GM23338 (cell line): ENCODE measurements around the gene CEP55. TPM values are rescaled to one million over a fixed set of nuclear protein-coding genes. Genes with fewer than 3 reads are reported as not detected.

Source experiments
- ATAC-seq: fragments of 200-7000 bp; cut with Tn5 transposase; 3 replicates; pipeline ENCODE4 v1.9.1; 2020
- DNase-seq: peaks from one replicate; pipeline ENCODE4 v3.0.0-alpha.2; 2015; ENCODE audit warnings: low spot score
- H2AFZ ChIP-seq: fragments of 200-600 bp; sonication (generic); 2 replicates; pipeline ENCODE4 v1.8.0; 2016; ENCODE audit warnings: antibody characterized with exemption, mild to moderate bottlenecking, moderate library complexity
- H3F3A ChIP-seq: fragments of 200-600 bp; sonication (generic); replicated peaks from 2 replicates; pipeline ENCODE4 v1.8.0; 2017; ENCODE audit warnings: antibody characterized with exemption, mixed run types, low read depth
- H3K27ac ChIP-seq: fragments of 200-600 bp; sonication (generic); 2 replicates; pipeline ENCODE4 v1.6.1; 2016; ENCODE audit warnings: low read depth
- H3K27me3 ChIP-seq: fragments of 200-600 bp; sonication (generic); 2 replicates; pipeline ENCODE4 v1.8.0; 2016; ENCODE audit warnings: mild to moderate bottlenecking, mixed run types, moderate library complexity; ENCODE audit not compliant: insufficient read depth
- H3K36me3 ChIP-seq: fragments of 200-600 bp; sonication (generic); 2 replicates; pipeline ENCODE4 v1.8.0; 2016; ENCODE audit warnings: mild to moderate bottlenecking; ENCODE audit not compliant: insufficient read depth
- H3K4me1 ChIP-seq: fragments of 200-600 bp; sonication (generic); 2 replicates; pipeline ENCODE4 v1.8.0; 2016; ENCODE audit warnings: mild to moderate bottlenecking, moderate library complexity; ENCODE audit not compliant: insufficient read depth
- H3K4me2 ChIP-seq: fragments of 200-600 bp; sonication (generic); 2 replicates; pipeline ENCODE4 v1.7.1; 2017; ENCODE audit warnings: mixed run types
- H3K4me3 ChIP-seq: fragments of 200-600 bp; sonication (generic); 2 replicates; pipeline ENCODE4 v1.6.1; 2016; ENCODE audit warnings: mixed run types
- H3K79me2 ChIP-seq: fragments of 200-600 bp; sonication (generic); replicated peaks from 2 replicates; pipeline ENCODE4 v1.8.0; 2017; ENCODE audit warnings: mild to moderate bottlenecking; ENCODE audit not compliant: insufficient read depth
- H3K9me2 ChIP-seq: fragments of 200-600 bp; sonication (generic); 2 replicates; pipeline ENCODE4 v1.8.0; 2017; ENCODE audit not compliant: insufficient read depth
- H4K20me1 ChIP-seq: fragments of 200-600 bp; sonication (generic); replicated peaks from 2 replicates; pipeline ENCODE4 v1.8.0; 2017; ENCODE audit warnings: mild to moderate bottlenecking; ENCODE audit not compliant: insufficient read depth
- H3K27ac Mint-ChIP-seq: 2 replicates; pipeline ENCODE4 v1.8.0; 2020; ENCODE audit warnings: inconsistent platforms, mild to moderate bottlenecking, moderate library complexity, mixed read lengths
- H3K27me3 Mint-ChIP-seq: 3 replicates; pipeline ENCODE4 v1.8.0; 2022; ENCODE audit warnings: low read depth, mild to moderate bottlenecking, moderate library complexity, mixed read lengths, inconsistent platforms; ENCODE audit not compliant: insufficient read depth, poor library complexity
- H3K36me3 Mint-ChIP-seq: 3 replicates; pipeline ENCODE4 v1.8.0; 2021; ENCODE audit warnings: low read depth, mild to moderate bottlenecking, inconsistent platforms, moderate library complexity, mixed read lengths
- H3K4me1 Mint-ChIP-seq: 3 replicates; pipeline ENCODE4 v1.8.0; 2020; ENCODE audit warnings: mild to moderate bottlenecking, inconsistent platforms, mixed read lengths
- H3K4me3 Mint-ChIP-seq: 3 replicates; pipeline ENCODE4 v1.8.0; 2021; ENCODE audit warnings: moderate library complexity, mild to moderate bottlenecking, inconsistent platforms, mixed read lengths
- H3K9me3 Mint-ChIP-seq: 3 replicates; pipeline ENCODE4 v1.8.0; 2020; ENCODE audit warnings: moderate library complexity, mild to moderate bottlenecking, inconsistent platforms, mixed read lengths
- CTCF ChIP-seq, 2 experiments: fragments of 200-600 bp in 1 of 2; sonication (generic) in 1 of 2; conservative IDR thresholded peaks; 2 replicates each; pipeline versions ENCODE4 v1.5.1 to v1.6.1; 2016 to 2017; ENCODE audit warnings: antibody characterized with exemption in 2 of 2, low read depth in 2 of 2, mild to moderate bottlenecking in 2 of 2, moderate library complexity in 1 of 2
- ETS1 ChIP-seq: IDR thresholded peaks from 2 replicates; pipeline ENCODE4 v1.6.1; 2016; ENCODE audit warnings: antibody characterized with exemption
- EZH2 ChIP-seq: fragments of 200-600 bp; sonication (generic); IDR thresholded peaks from one replicate; pipeline ENCODE4 v1.8.0; 2017; ENCODE audit warnings: antibody characterized with exemption, mild to moderate bottlenecking, low read depth; ENCODE audit not compliant: unreplicated experiment
- polyA plus RNA-seq: library from polyadenylated mRNA; unstranded; fragments of >200 nt; fragmentation: Nextera tagmentation; extraction: Ambion mirVana; gene quantifications from 2 replicates; pipeline ENCODE4 v1.2.1, GENCODE V29; 2016
- total RNA-seq: library from RNA; depleted of rRNA; stranded (reverse); fragments of >200 nt; shearing (Covaris generic); gene quantifications from 2 replicates; pipeline ENCODE4 v1.2.3, GENCODE V29; 2014

CEP55 gene
- total and polyA plus RNA-seq, 2 experiments from 2014 or later, result 12.4 to 22.4 TPM

DNA sequence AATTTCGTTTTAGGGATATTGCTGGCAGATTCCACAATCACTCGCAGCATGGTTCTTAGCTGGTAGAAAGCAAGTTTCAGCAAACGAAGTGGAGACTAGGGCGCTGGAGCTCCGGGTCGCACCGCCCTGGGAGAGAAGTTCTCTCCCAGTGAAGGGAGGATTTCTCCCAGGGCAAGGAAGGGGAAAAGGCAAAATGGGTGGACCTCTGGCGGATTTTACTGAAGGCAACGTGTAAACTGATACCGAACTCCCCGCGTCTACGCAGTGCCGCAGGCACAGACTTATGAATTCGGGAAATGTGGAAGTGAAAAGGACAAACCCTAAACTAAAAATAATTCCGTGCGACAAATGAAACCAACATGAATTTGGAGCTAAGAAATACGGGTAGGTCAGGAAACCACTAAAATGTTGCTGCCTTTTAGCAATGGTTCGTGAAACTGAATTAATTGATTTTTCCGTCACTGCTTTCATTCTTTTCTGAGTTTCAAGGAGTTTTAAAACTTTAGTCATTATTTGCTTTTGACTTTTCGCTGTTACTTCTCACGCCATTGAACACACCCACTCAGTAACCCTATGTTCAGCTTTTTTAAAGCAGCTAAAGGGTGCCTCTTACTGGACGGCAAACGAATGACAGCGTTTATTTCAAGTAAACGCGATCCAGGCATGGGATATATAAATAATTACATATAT, 14.1 kb upstream of the CEP55 start, which contains the start of gene MYOF:
TSS of gene MYOF (minus strand) at position 190 of the 690 bp plus-strand sequence. CDS start at position 50, 140 bp downstream.
- Histone ChIP-seq H3K9me2 (no peaks in the 10 kb centered on the region), H3F3A (no peaks in the 10 kb centered on the region), H3K4me2 (peak within 1 kb of the TSS; percentile 76), H3K27me3 (peaks cover 17% of the 10 kb centered on the region), H3K4me1 (peaks cover 6% of the 10 kb centered on the region; the same call in 1 of the 2 replicates), H4K20me1 (no peaks in the 10 kb centered on the region), H3K4me3 (peak within 1 kb of the TSS; percentile 55), H3K27ac (no peak within 1 kb of the TSS), H3K36me3 (no peaks in the 10 kb centered on the region), H3K79me2 (no peaks in the 10 kb centered on the region), H2AFZ (peak within 1 kb of the TSS; percentile 56)
- Mint-ChIP-seq H3K4me3 (peak within 1 kb of the TSS; percentile 79), H3K9me3 (no peaks in the 10 kb centered on the region), H3K27ac (no peak within 1 kb of the TSS), H3K36me3 (no peaks in the 10 kb centered on the region), H3K4me1 (peaks cover 14% of the 10 kb centered on the region; the same call in 2 of the 3 replicates), H3K27me3 (peaks cover 4% of the 10 kb centered on the region)
- TF ChIP-seq ETS1, result no peak
- TF ChIP-seq CTCF (conservative IDR thresholded peaks at IDR 0.05; ENCODE audit: low read depth in 2 of 2), result peak; percentile 61 to 78
- peak; percentile 86 for DNase-seq
- peak; percentile 89 for ATAC-seq

- H3K27me3 ChIP-seq, result peaks cover 14% of the 10 kb centered on the region
- H3K4me2 ChIP-seq, result no peak overlapping the region
- no peaks in the 10 kb centered on the region for H3K36me3 Mint-ChIP-seq
- no peaks in the 10 kb centered on the region for H4K20me1 ChIP-seq
- ATAC-seq (peak; percentile 41), DNase-seq (peak; percentile 28)
- no peaks in the 10 kb centered on the region for H3K9me2 ChIP-seq
- H3K4me1 Mint-ChIP-seq, result peaks cover 10% of the 10 kb centered on the region; the same call in 2 of the 3 replicates
- H3K9me3 Mint-ChIP-seq, result no peaks in the 10 kb centered on the region
- H3K36me3 ChIP-seq, result no peaks in the 10 kb centered on the region
- no peak overlapping the region for H2AFZ ChIP-seq
- TF ChIP-seq EZH2, result no peak
- TF ChIP-seq CTCF (conservative IDR thresholded peaks at IDR 0.05; ENCODE audit: low read depth in 2 of 2), result peak; percentile 29 to 63; a peak in 3 of 4 replicates
- H3K4me1 ChIP-seq, result no peaks in the 10 kb centered on the region; the same call in 1 of the 2 replicates
- H3K79me2 ChIP-seq, result no peaks in the 10 kb centered on the region
- H3F3A ChIP-seq, result no peaks in the 10 kb centered on the region
- no peak overlapping the region for H3K4me3 Mint-ChIP-seq
- no peak overlapping the region for H3K4me3 ChIP-seq
- H3K27ac ChIP-seq, result no peak overlapping the region
- no peak overlapping the region for H3K27ac Mint-ChIP-seq
- peaks cover 4% of the 10 kb centered on the region for H3K27me3 Mint-ChIP-seq
Observed at GRCh38 chr10:93485690-93486089, 10.7 kb upstream of the CEP55 start.
